ENCODE measurements around the gene ZFHX2.

ZFHX2 gene

GRCh38 chr14:23582906-23583760 lies 31.6 kb upstream of the ZFHX2 start:
- TF ChIP-seq, protein P1, sequence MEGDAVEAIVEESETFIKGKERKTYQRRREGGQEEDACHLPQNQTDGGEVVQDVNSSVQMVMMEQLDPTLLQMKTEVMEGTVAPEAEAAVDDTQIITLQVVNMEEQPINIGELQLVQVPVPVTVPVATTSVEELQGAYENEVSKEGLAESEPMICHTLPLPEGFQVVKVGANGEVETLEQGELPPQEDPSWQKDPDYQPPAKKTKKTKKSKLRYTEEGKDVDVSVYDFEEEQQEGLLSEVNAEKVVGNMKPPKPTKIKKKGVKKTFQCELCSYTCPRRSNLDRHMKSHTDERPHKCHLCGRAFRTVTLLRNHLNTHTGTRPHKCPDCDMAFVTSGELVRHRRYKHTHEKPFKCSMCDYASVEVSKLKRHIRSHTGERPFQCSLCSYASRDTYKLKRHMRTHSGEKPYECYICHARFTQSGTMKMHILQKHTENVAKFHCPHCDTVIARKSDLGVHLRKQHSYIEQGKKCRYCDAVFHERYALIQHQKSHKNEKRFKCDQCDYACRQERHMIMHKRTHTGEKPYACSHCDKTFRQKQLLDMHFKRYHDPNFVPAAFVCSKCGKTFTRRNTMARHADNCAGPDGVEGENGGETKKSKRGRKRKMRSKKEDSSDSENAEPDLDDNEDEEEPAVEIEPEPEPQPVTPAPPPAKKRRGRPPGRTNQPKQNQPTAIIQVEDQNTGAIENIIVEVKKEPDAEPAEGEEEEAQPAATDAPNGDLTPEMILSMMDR (IDR thresholded peaks at IDR 0.05; ENCODE audit: extremely low read depth, insufficient read depth, missing control alignments) = no peak
- DNase-seq (ENCODE audit: low spot score) = peak; percentile 18
- in situ Hi-C loops (cut with MboI; ENCODE audit: low pct_unique_long_range_greater_than_20kb, low sequenced_read_pairs, unreplicated experiment) = no loop called here

- TF ChIP-seq, protein P1 (IDR thresholded peaks at IDR 0.05; ENCODE audit: extremely low read depth, insufficient read depth, missing control alignments) = no peak
- no peak for DNase-seq (ENCODE audit: low spot score)
- in situ Hi-C loops (cut with MboI; ENCODE audit: low pct_unique_long_range_greater_than_20kb, low sequenced_read_pairs, unreplicated experiment) = no loop called here
Measured at GRCh38 chr14:23580948-23581281, 29.4 kb upstream of the ZFHX2 start.

- no peak for DNase-seq (ENCODE audit: low spot score)
- in situ Hi-C loops (cut with MboI; ENCODE audit: low pct_unique_long_range_greater_than_20kb, low sequenced_read_pairs, unreplicated experiment) = no loop called here
- TF ChIP-seq, protein P1 (IDR thresholded peaks at IDR 0.05; ENCODE audit: extremely low read depth, insufficient read depth, missing control alignments) = no peak
Measured at GRCh38 chr14:23580152-23580926, 28.8 kb upstream of the ZFHX2 start.

DNA sequence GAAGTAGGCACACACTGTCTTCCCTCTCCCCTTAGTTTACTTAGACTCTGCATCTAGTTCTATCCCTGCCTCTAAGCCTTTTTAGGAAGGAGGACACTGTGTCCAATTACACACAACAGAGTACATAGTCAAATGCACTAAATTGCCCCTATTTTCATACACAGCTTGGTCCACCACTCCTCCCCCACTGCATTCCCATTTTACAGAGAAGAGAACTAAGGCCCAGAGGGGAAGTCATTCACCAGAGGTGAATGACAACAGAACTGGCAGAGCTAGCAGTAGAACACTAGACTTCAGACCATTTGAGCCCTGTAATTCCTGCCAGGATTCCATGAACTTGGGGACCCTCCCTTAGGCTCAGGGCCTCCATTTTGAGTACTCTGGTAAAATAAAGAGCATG lies 28.2 kb upstream of the ZFHX2 start:
- DNase-seq (ENCODE audit: low spot score) = no peak
- TF ChIP-seq, protein P1 (IDR thresholded peaks at IDR 0.05; ENCODE audit: extremely low read depth, insufficient read depth, missing control alignments) = no peak
- in situ Hi-C loops (cut with MboI; ENCODE audit: low pct_unique_long_range_greater_than_20kb, low sequenced_read_pairs, unreplicated experiment) = no loop called here

DNA sequence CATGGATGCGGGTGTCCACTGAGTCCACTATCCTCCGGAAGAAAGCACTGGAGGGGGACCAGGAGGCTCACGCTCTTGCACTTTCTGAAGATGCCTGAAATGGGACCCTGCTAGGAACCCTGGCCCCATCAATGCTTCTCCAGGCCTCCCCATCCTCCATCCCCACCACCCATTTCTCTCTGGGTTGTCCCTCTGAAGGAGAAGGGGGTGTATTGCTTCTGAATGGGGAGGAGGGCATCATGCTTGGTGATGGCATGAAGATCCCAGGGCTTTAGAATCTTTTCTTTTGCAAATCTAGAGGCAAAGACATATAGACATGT lies 27.7 kb upstream of the ZFHX2 start:
- in situ Hi-C loops (cut with MboI; ENCODE audit: low pct_unique_long_range_greater_than_20kb, low sequenced_read_pairs, unreplicated experiment) = no loop called here
- TF ChIP-seq, protein P1 (IDR thresholded peaks at IDR 0.05; ENCODE audit: extremely low read depth, insufficient read depth, missing control alignments) = no peak
- DNase-seq (ENCODE audit: low spot score) = no peak

DNA sequence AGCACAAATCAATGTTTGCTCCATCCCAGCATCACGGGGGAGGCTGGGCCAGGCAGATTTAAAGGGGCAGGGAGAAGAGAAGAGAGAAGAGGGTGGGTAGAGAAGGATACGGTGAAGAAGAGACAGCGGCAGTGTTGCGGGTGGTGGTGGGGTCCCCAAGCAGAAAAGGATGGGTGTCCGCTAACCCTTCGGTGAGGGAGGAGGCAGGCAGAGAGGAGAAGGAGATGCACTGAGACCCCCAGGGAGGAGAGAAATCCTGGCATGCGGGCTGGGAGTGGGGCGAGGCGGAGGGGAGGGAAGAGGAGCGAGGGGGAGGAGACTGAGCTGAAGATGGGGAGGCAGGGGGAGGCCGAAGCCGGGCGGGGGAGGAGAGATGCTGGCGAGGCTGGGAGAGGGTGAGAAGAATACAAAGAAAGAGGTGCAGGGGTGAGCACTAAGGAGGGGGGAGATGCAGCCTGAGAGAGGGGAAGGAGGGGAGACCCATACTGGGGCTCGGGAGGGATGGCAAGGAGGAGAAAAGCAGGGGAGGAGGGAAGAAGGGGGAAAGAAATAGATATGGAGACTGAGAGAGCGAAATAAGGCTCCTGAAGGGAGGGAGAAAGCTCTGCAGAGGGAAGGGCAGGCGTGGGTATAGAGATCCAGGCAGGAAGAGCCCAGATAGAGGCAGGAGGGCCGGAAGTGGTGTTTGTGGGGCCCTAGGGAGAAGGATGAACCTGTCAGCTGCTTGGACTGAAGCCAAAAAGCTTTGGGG lies 27.2 kb upstream of the ZFHX2 start, which contains the start of gene JPH4:
JPH4 (minus strand) TSS at position 231 of the 751 bp plus-strand sequence. CDS start 1,337 bp downstream, outside the sequence.
- DNase-seq (ENCODE audit: low spot score) = no peak

More for the DNA sequence above, 27.2 kb upstream of the ZFHX2 start, which contains the start of gene JPH4:
- in situ Hi-C loops (cut with MboI; ENCODE audit: low pct_unique_long_range_greater_than_20kb, low sequenced_read_pairs, unreplicated experiment) = no loop called here
- TF ChIP-seq, protein P1 (IDR thresholded peaks at IDR 0.05; ENCODE audit: extremely low read depth, insufficient read depth, missing control alignments) = no peak
